Uterus (tissue), 4 donors: Measurements from ENCODE around the gene CLPTM1L. TPM values are rescaled to one million over a fixed set of nuclear protein-coding genes. Genes with fewer than 3 reads are reported as not detected.

Experiments
- DNase-seq, 2 donors: peaks; one replicate each; pipeline ENCODE4 v3.0.0-alpha.2; 2019 to 2020
- H3K27ac ChIP-seq, 2 donors: fragments of 200-600 bp; sonication (generic); 1 replicate in 1 of 2; 2 replicates in 1 of 2; pipeline ENCODE4 v1.5.1; 2016 to 2018
- H3K27me3 ChIP-seq, 2 donors: fragments of 200-600 bp; sonication (generic); one replicate each; pipeline ENCODE4 v1.5.1; 2018 to 2019; ENCODE audit warnings: control low read depth in 1 of 2
- H3K36me3 ChIP-seq, 2 donors: fragments of 200-600 bp; sonication (generic); one replicate each; pipeline ENCODE4 v1.5.1; 2019; ENCODE audit warnings: control low read depth in 1 of 2
- H3K4me1 ChIP-seq, 2 donors: fragments of 200-600 bp; sonication (generic); one replicate each; pipeline ENCODE4 v1.5.1; 2018 to 2019; ENCODE audit warnings: control low read depth in 1 of 2
- H3K4me3 ChIP-seq, 2 donors: fragments of 200-600 bp; sonication (generic); 1 replicate in 1 of 2; 2 replicates in 1 of 2; pipeline ENCODE4 v1.5.1; 2018 to 2019; ENCODE audit warnings: mild to moderate bottlenecking in 1 of 2
- H3K9me3 ChIP-seq, 2 donors: fragments of 200-600 bp; sonication (generic); one replicate each; pipeline ENCODE4 v1.5.1; 2019; ENCODE audit warnings: control low read depth in 1 of 2
- CTCF ChIP-seq, 4 experiments: fragments of 200-600 bp in 2 of 4; fragments of 450-650 bp in 2 of 4; sonication (generic) in 2 of 4; IDR thresholded peaks; one replicate each; pipeline ENCODE4 v1.5.1; 2016 to 2019; ENCODE audit warnings: antibody characterized with exemption in 4 of 4, mild to moderate bottlenecking in 2 of 4, moderate library complexity in 1 of 4
- POLR2A ChIP-seq, 2 donors: fragments of 450-650 bp; IDR thresholded peaks; one replicate each; pipeline ENCODE4 v1.6.1; 2016; ENCODE audit warnings: antibody characterized with exemption in 2 of 2, mild to moderate bottlenecking in 1 of 2, moderate library complexity in 1 of 2
- intact Hi-C: fragments of 100-400 bp; cut with DNase I; formaldehyde crosslinking; loops from one replicate; pipeline ENCODE4 v1.15.1; 2023; ENCODE audit warnings: low total_unique reads
- total RNA-seq, 4 donors: library from RNA; depleted of rRNA in 3 of 4; stranded (reverse); fragments of >200 nt in 3 of 4; gene quantifications; one replicate each; pipeline versions ENCODE4 v1.1.0 to v1.2.4, GENCODE V29; 2014 to 2023
- donor health status: DM: yes; HTN: yes; CAD: no.

Gene CLPTM1L
- total RNA-seq, 4 donors from 2014 or later, result 63.2 to 74.3 (median 71.1) TPM

- no peak overlapping the region for H3K27ac ChIP-seq
- H3K9me3 ChIP-seq, result no peaks in the 10 kb centered on the region
- no peak overlapping the region for H3K4me3 ChIP-seq
- H3K27me3 ChIP-seq, result no peaks in the 10 kb centered on the region
- TF ChIP-seq POLR2A (IDR thresholded peaks at IDR 0.05) (no peak), CTCF (IDR thresholded peaks at IDR 0.05) (no peak)
- no peaks in the 10 kb centered on the region for H3K36me3 ChIP-seq
- no peaks in the 10 kb centered on the region for H3K4me1 ChIP-seq
- no peak for DNase-seq
- intact Hi-C loops, result no loop called here
These were observed 25.3 kb downstream of the CLPTM1L start for GRCh38 chr5:1319436-1320256.

GRCh38 chr5:1318659-1319251 lies 26.1 kb downstream of the CLPTM1L start:
- intact Hi-C loops, result no loop called here
- Histone ChIP-seq H3K9me3 (no peaks in the 10 kb centered on the region), H3K4me1 (no peaks in the 10 kb centered on the region), H3K4me3 (no peak overlapping the region), H3K36me3 (no peaks in the 10 kb centered on the region), H3K27ac (no peak overlapping the region), H3K27me3 (no peaks in the 10 kb centered on the region)
- no peak for TF ChIP-seq POLR2A (IDR thresholded peaks at IDR 0.05)
- TF ChIP-seq CTCF (IDR thresholded peaks at IDR 0.05), result no peak
- DNase-seq, result peak in 1 of 2 donors; percentile 12

- Histone ChIP-seq H3K27me3 (no peaks in the 10 kb centered on the region), H3K4me1 (no peaks in the 10 kb centered on the region), H3K27ac (no peak overlapping the region), H3K9me3 (no peaks in the 10 kb centered on the region), H3K4me3 (no peak overlapping the region), H3K36me3 (no peaks in the 10 kb centered on the region)
- DNase-seq, result no peak
- no peak for TF ChIP-seq CTCF (IDR thresholded peaks at IDR 0.05)
- TF ChIP-seq POLR2A (IDR thresholded peaks at IDR 0.05), result no peak
- intact Hi-C loops, result no loop called here
These were observed 26.9 kb downstream of the CLPTM1L start for GRCh38 chr5:1317921-1318565.

- intact Hi-C loops, result no loop called here
- no peak for DNase-seq
- Histone ChIP-seq H3K27ac (no peak overlapping the region), H3K4me3 (no peak overlapping the region), H3K27me3 (no peaks in the 10 kb centered on the region), H3K36me3 (no peaks in the 10 kb centered on the region), H3K9me3 (no peaks in the 10 kb centered on the region), H3K4me1 (no peaks in the 10 kb centered on the region)
- TF ChIP-seq POLR2A (IDR thresholded peaks at IDR 0.05) (no peak), CTCF (IDR thresholded peaks at IDR 0.05) (no peak)
These were observed 28.1 kb downstream of the CLPTM1L start for GRCh38 chr5:1316588-1317340.
